Endothelial cell (in vitro differentiated cells): ENCODE measurements around the gene ASIC3. TPM values are rescaled to one million over a fixed set of nuclear protein-coding genes. Genes with fewer than 3 reads are reported as not detected.

Experiments used
- DNase-seq: peaks from one replicate; pipeline ENCODE4 v3.0.0; 2021; ENCODE audit warnings: low spot score
- H3K27ac Mint-ChIP-seq: one replicate; pipeline ENCODE4 v1.8.0; 2021; ENCODE audit warnings: mixed read lengths, inconsistent platforms; ENCODE audit not compliant: unreplicated experiment
- H3K27me3 Mint-ChIP-seq: one replicate; pipeline ENCODE4 v1.8.0; 2021; ENCODE audit warnings: mild to moderate bottlenecking, moderate library complexity, mixed read lengths, inconsistent platforms; ENCODE audit not compliant: unreplicated experiment
- H3K36me3 Mint-ChIP-seq: one replicate; pipeline ENCODE4 v1.8.0; 2021; ENCODE audit warnings: mild to moderate bottlenecking, low read depth, mixed read lengths, inconsistent platforms; ENCODE audit not compliant: unreplicated experiment
- H3K4me1 Mint-ChIP-seq: one replicate; pipeline ENCODE4 v1.8.0; 2021; ENCODE audit warnings: mild to moderate bottlenecking, mixed read lengths, inconsistent platforms; ENCODE audit not compliant: unreplicated experiment
- H3K4me3 Mint-ChIP-seq: one replicate; pipeline ENCODE4 v1.8.0; 2021; ENCODE audit warnings: mild to moderate bottlenecking, mixed read lengths, inconsistent platforms; ENCODE audit not compliant: unreplicated experiment
- H3K9me3 Mint-ChIP-seq: one replicate; pipeline ENCODE4 v1.8.0; 2021; ENCODE audit warnings: mixed read lengths, inconsistent platforms; ENCODE audit not compliant: unreplicated experiment
- total RNA-seq: library from RNA; stranded (reverse); fragmentation: NEBNext Ultra II Directional; extraction: Animal tissue kit (Norgen Biotek cat#: 25700); gene quantifications from one replicate; pipeline ENCODE4 v1.2.1, GENCODE V29; 2021; ENCODE audit not compliant: unreplicated experiment
- TF ChIP-seq, protein P1 (sequence below): fragments of 200-600 bp; sonication (generic); IDR thresholded peaks from one replicate; pipeline ENCODE4 v1.5.0; 2021; ENCODE audit warnings: antibody characterized with exemption; ENCODE audit not compliant: unreplicated experiment

ASIC3 gene
- total RNA-seq, 1 donor from 2014 or later: 3.4 TPM

DNA sequence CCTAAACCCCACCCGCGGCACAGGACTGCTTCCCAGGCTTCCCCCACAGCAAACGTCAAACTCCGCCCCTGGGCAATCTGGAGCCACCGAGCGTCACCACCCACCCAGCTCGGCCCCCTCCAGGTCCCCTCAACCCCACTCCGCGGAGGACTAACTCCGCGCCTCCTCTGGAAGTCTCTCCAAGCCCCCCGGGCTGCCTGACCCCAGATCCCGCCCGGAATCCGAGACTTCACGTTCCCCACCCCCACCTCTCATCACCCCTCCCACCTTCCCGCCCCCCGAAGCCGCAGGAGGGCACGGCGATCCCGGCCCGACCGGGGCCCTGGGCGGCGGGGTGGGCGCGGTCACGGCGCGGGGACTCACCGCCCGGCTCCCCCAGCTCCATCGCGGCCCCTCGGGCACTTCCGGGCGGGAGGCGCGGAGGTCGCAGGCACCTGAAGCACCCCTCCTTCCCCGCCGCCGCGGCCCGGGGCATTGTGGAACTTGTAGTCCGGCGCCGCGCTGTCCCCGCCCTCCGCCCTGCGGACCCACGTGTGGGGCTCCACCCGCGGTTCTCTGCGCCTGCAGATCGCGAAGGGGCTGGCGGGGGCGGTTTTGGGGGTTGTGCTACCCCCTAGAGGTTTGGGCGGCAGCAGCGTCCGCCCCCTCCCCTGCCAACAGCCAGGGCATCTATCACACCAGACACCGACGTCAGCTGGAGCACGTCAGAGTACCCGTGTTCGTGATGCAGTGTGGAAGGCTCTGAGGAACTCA lies 34.9 kb downstream of the ASIC3 start, which contains the start of gene TMUB1:
Gene TMUB1 (minus strand): TSS at position 423 of the 753 bp plus-strand sequence. CDS start 930 bp downstream, outside the sequence.
- Mint-ChIP-seq H3K4me1 (peaks cover 30% of the 10 kb centered on the region), H3K36me3 (peaks cover 10% of the 10 kb centered on the region), H3K27me3 (peaks cover 9% of the 10 kb centered on the region), H3K27ac (peak within 1 kb of the TSS; percentile 57), H3K9me3 (no peaks in the 10 kb centered on the region), H3K4me3 (peak within 1 kb of the TSS; percentile 98)
- TF ChIP-seq, protein P1, sequence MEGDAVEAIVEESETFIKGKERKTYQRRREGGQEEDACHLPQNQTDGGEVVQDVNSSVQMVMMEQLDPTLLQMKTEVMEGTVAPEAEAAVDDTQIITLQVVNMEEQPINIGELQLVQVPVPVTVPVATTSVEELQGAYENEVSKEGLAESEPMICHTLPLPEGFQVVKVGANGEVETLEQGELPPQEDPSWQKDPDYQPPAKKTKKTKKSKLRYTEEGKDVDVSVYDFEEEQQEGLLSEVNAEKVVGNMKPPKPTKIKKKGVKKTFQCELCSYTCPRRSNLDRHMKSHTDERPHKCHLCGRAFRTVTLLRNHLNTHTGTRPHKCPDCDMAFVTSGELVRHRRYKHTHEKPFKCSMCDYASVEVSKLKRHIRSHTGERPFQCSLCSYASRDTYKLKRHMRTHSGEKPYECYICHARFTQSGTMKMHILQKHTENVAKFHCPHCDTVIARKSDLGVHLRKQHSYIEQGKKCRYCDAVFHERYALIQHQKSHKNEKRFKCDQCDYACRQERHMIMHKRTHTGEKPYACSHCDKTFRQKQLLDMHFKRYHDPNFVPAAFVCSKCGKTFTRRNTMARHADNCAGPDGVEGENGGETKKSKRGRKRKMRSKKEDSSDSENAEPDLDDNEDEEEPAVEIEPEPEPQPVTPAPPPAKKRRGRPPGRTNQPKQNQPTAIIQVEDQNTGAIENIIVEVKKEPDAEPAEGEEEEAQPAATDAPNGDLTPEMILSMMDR: no peak
- DNase-seq: peak; percentile 65

DNA sequence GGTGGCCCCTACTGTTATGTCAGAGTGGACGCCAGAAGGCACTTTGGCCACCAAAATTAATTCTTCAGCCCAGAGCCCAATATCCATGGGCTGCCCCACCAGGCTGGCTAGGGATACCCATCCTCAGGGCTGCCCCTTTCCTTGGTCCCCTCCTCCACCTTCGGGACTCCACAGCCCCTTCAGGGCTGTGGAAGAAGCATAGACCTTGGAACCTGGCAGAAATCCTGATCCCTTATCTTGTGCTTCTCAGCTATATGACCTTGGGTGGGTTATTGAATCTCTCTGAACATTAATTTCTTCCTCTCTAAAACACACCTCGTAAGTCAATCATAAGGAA lies 35.5 kb downstream of the ASIC3 start:
- H3K27me3 Mint-ChIP-seq: peaks cover 10% of the 10 kb centered on the region
- peaks cover 30% of the 10 kb centered on the region for H3K4me1 Mint-ChIP-seq
- DNase-seq: no peak
- H3K36me3 Mint-ChIP-seq: peaks cover 11% of the 10 kb centered on the region
- H3K4me3 Mint-ChIP-seq: peak overlapping the region; percentile 83
- no peak overlapping the region for H3K27ac Mint-ChIP-seq
- H3K9me3 Mint-ChIP-seq: no peaks in the 10 kb centered on the region
- TF ChIP-seq, protein P1: no peak

DNA sequence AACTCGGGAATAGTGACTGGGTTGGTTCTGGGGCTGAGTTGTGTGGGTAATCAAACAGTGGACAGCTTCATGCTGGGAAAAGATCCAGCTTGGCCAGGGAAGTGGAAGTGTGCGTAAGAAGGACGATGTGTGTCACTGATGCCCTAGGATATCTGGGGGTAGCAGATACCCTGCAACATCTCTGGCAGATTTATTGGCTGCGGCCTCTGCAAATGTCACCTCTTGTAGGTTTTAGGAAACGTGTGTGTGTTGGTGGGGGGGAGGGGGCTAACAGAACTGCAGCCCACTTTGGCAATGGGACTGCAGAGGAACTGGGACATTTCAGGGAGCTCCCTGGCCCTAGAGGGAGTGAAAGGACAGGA lies 37.0 kb downstream of the ASIC3 start:
- no peaks in the 10 kb centered on the region for H3K9me3 Mint-ChIP-seq
- H3K27me3 Mint-ChIP-seq: peaks cover 14% of the 10 kb centered on the region
- peak overlapping the region; percentile 82 for H3K4me3 Mint-ChIP-seq
- H3K27ac Mint-ChIP-seq: peak overlapping the region; percentile 49
- TF ChIP-seq, protein P1: no peak
- H3K36me3 Mint-ChIP-seq: peaks cover 10% of the 10 kb centered on the region
- peaks cover 34% of the 10 kb centered on the region for H3K4me1 Mint-ChIP-seq
- no peak for DNase-seq

DNA sequence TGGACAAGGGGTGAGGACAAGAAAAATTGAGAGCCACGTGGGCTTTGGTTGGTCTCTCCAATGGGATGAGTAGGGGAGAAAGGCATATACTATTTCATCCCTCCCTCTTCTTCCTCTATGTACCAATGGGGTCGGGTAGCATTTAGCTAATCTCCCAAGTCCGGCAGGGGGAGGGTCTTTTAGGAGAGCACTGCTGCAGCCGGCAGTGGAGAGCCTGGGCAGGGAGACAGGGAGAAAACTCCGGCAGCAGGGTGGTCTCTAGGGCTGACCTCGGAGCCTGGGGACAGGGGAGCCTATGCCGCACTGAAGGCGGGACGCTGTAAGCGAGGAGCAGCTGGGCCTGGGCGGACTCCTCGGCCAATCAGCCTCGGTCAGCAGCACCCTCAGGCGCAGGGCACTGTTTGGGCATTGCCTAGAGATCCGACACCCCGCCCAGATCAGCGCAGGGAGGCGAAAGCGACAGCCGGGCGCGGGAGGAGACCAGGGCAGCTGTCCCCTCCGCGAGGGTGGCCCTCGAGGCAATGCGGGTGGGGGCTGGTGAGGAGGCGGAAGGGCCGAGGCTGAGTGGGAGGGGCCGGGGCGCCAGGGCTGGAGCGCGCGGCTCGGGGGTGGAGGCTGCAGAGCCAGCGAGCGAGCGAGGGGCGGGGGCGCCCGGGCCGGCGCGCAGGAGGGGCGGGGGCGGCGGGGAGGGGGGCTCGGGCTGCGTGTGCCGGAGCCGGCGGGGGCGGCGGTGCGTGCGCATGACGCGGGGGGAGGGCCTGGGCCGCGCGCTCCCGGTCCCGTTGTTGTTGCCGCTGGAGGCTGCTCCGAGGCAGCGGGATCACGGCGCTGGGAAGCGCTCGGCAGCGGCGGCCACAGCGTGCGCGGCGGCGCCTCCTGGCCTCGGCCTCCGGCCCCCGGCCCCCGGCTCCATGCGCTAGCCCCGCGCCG lies 37.6 kb downstream of the ASIC3 start, which contains the start of gene AGAP3:
Gene AGAP3 (plus strand): TSS at position 785 of the 930 bp plus-strand sequence. CDS start 267 bp downstream, outside the sequence.
- peaks cover 10% of the 10 kb centered on the region for H3K36me3 Mint-ChIP-seq
- peaks cover 37% of the 10 kb centered on the region for H3K4me1 Mint-ChIP-seq
- H3K9me3 Mint-ChIP-seq: no peaks in the 10 kb centered on the region
- TF ChIP-seq, protein P1: no peak
- peaks cover 18% of the 10 kb centered on the region for H3K27me3 Mint-ChIP-seq
- H3K27ac Mint-ChIP-seq: peak within 1 kb of the TSS; percentile 80
- H3K4me3 Mint-ChIP-seq: peak within 1 kb of the TSS; percentile 95
- DNase-seq: peak; percentile 83
